Brain microvascular endothelial cell (primary cell): Measurements from ENCODE around the gene FRYL.

ENCODE experiments used
- DNase-seq: peaks from one replicate; pipeline ENCODE4 v3.0.0-alpha.2; 2020
- H3K27ac ChIP-seq: fragments of 250-450 bp; sonication (Bioruptor Pico); 2 replicates; pipeline ENCODE4 v1.5.1; 2020; ENCODE audit warnings: mild to moderate bottlenecking, moderate library complexity
- H3K27me3 ChIP-seq: fragments of 250-450 bp; sonication (Bioruptor Pico); replicated peaks from 2 replicates; pipeline ENCODE4 v1.5.1; 2020; ENCODE audit warnings: mild to moderate bottlenecking
- H3K36me3 ChIP-seq: fragments of 250-450 bp; sonication (Bioruptor Pico); replicated peaks from 2 replicates; pipeline ENCODE4 v1.5.1; 2020; ENCODE audit warnings: mild to moderate bottlenecking
- H3K4me3 ChIP-seq: 2 replicates; pipeline ENCODE4 v1.5.1; 2011; ENCODE audit warnings: low read depth, mild to moderate bottlenecking, control low read depth, low read length, moderate library complexity
- in situ Hi-C: cut with HindIII; loops from 2 replicates; pipeline ENCODE4 v1.10.0; 2017; ENCODE audit warnings: low sequenced_read_pairs, low pct_ligation_motif_present
- TF ChIP-seq, protein P1 (sequence below): IDR thresholded peaks from 2 replicates; pipeline ENCODE4 v1.5.1; 2011; ENCODE audit warnings: low read depth, mild to moderate bottlenecking, moderate library complexity, low read length, control low read depth, inconsistent platforms; ENCODE audit errors: missing control alignments

The FRYL gene

DNA sequence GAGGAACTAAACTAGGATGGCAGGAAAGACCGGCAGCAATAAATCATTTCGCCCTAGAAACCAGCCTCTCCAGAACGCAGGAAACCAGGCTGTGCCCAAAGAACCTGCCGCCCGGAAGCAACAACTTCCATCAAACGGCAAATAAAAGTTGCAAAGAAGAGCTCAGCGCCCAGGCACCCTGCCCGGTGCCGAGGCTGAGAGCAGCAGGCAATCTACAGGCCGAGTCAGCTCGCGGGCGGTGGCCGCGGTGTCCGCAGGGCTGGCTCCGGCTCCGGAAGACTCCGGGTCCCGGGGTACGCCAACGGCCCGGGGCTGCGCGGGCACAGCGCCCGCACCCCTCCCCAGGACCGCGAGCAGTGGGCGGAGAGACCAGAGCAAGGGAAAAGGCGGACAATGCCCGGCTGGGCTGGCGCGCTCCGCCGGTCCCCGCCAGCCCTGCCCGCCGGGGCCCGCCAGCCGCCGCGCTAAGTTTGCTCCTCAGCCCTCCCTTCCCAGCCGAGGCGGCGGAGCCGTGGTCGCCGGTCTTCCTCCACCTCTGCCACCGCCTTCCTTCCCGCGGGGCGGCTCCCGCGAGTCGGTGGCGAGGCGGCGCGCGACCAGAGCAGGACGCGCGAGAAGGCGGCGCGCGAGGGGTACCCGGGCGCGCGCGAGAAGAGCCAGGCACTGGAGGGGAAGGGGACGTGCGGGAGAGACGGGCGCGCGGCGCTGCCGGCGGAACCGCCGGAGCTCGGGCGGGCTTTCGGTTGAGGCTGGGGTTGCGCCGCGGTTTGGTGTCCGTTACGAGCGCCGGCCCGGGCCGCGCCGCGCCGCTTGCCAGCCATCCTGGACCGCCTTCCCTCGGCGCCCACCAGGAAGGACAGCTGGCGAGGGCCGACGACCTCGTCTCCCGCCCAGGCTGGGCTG is 733 bp downstream of the FRYL start:
- TF ChIP-seq, protein P1, sequence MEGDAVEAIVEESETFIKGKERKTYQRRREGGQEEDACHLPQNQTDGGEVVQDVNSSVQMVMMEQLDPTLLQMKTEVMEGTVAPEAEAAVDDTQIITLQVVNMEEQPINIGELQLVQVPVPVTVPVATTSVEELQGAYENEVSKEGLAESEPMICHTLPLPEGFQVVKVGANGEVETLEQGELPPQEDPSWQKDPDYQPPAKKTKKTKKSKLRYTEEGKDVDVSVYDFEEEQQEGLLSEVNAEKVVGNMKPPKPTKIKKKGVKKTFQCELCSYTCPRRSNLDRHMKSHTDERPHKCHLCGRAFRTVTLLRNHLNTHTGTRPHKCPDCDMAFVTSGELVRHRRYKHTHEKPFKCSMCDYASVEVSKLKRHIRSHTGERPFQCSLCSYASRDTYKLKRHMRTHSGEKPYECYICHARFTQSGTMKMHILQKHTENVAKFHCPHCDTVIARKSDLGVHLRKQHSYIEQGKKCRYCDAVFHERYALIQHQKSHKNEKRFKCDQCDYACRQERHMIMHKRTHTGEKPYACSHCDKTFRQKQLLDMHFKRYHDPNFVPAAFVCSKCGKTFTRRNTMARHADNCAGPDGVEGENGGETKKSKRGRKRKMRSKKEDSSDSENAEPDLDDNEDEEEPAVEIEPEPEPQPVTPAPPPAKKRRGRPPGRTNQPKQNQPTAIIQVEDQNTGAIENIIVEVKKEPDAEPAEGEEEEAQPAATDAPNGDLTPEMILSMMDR = no peak
- Histone ChIP-seq H3K27me3 (no peaks in the 10 kb centered on the region), H3K4me3 (peak overlapping the region; percentile 88), H3K36me3 (no peaks in the 10 kb centered on the region), H3K27ac (peak overlapping the region; percentile 81)
- in situ Hi-C loops = no loop called here
- peak; percentile 22 for DNase-seq

DNA sequence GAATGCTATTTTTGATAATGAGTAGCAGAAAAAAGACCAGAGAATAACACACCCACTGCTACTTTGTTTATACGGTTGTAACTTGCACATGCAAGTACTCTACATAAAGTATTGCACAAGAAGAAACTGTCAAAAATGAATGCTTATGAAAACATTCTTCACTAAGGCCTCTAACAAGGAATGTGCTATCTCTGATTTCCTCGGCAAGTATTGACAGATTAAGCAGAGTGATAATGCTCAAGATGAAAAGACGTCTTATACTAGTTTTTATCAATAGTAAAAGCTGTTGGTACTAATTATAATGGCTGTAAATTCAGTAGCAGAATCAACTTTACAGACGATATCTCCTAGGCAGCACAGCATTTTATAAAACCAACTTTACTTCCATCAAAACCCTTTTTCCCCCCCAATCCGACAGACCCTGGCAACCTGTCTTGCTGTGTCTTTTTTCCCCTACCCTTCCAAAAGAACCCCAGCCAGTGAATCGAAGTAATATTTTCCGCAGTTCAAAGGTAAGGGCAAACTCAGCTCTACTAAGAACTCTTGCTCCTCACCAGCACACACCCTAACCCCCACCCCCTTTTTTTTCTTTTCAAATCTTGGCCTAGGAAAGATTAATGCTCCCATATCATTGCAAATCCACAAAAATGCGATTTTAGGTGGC is 1.5 kb downstream of the FRYL start:
- Histone ChIP-seq H3K36me3 (no peaks in the 10 kb centered on the region), H3K27ac (peak overlapping the region; percentile 9), H3K4me3 (peak overlapping the region; percentile 88), H3K27me3 (no peaks in the 10 kb centered on the region)
- TF ChIP-seq, protein P1 = no peak
- in situ Hi-C loops = no loop called here
- no peak for DNase-seq

DNA sequence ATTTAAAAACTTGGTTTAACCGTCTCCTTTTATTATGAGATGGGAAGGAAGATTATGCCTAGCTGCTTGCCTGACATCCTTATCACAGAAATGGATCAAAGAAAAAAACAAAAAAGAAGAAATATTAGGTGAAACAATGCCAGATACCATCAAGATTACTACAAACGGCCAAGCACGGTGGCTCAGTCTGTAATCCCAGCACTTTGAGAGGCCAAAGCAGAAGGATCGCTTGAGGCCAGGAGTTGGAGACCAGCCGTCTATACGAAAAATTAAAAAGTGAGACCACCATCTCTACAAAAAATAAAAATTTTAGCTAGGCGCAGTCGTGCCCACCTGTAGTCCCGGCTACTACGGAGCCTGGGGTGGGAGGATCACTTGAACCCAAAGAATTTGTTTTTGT is 2.3 kb downstream of the FRYL start:
- Histone ChIP-seq H3K36me3 (no peaks in the 10 kb centered on the region), H3K27ac (no peak overlapping the region), H3K4me3 (no peak overlapping the region), H3K27me3 (no peaks in the 10 kb centered on the region)
- no peak for DNase-seq
- in situ Hi-C loops = no loop called here
- TF ChIP-seq, protein P1 = no peak

DNA sequence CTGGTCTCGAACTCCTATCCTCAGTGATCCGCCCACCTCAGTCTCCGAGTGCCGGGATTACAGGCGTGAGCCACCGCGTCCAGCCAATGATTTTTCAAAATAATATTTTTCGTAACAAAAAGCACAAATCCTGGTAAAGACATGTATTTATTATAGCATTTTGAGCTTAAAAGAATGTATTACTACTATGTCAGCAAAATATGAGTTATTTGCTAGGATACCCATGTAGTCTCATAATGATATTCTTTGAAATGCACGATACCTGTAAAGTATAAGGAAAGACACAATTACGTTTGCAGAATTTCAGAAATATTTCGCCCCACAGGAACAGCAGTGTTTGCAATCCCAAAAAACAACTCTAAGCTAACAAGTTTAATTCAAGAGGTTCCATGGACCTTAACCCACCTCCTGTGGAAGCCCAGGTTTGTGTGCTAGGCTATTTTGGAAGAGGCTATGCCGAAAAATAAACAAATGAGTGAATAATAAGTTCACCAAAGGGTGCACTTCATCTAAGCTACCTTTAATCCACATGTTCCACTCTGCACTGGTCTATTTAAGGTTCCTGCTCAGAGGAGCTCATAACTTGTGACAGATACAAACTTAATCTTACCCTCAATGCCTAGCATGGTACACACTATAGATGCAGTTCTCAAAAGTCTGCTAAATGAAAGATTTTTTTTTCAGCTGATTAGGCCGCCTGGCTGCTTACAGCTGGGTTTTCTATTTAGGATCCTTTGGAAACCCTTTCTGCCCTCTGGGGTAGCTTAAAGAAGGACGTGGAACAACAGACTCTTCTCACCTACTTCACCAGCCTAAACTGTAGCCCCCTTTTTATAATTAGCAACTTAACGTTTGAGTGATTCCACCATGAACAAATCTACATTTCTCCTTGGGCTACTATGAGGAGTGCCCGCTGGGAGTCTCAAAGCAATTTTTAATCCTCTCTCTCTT is 5.0 kb downstream of the FRYL start:
- Histone ChIP-seq H3K27me3 (no peaks in the 10 kb centered on the region), H3K4me3 (no peak overlapping the region), H3K36me3 (no peaks in the 10 kb centered on the region), H3K27ac (no peak overlapping the region)
- DNase-seq = no peak
- TF ChIP-seq, protein P1 = no peak
- in situ Hi-C loops = no loop called here

DNA sequence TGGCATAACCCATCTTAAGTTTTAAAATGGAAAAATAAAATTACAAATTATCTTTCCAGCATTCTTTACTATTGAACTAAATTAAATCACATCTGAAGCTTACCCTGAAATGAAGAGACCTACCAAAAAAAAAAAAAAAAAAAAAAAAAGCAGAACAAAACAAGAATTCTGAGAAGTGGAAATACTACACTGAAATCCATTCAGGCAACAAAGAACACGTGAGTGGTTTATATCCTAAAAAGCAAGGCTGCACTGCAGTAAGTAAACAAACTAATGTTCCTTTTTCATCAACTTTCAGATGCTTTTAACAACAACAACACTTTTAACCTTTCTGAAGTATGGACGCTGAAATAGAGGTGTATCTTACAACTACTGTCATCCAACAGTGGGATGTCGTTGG is 7.5 kb downstream of the FRYL start:
- Histone ChIP-seq H3K36me3 (no peaks in the 10 kb centered on the region), H3K27ac (no peak overlapping the region), H3K27me3 (no peaks in the 10 kb centered on the region), H3K4me3 (no peak overlapping the region)
- TF ChIP-seq, protein P1 = no peak
- no peak for DNase-seq
- in situ Hi-C loops = no loop called here
